NCI-H2107 treated with DMSO at 0.1 percent for 48 hours (cell line): ENCODE data around the gene PRDX3.
"Not testable (repeated sequence)": the region's sequence is repeated elsewhere in the genome, so short reads cannot be mapped to it uniquely, and the experiment has no call there.

Source experiments
- DNase-seq: peaks from one replicate; lab custom pipeline; 2025; ENCODE audit not compliant: unreplicated experiment; lab: John Stamatoyannopoulos, UW

PRDX3 gene

GRCh38 chr10:119206603-119207365 lies 28.2 kb upstream of the PRDX3 start:
- DNase-seq: no peak

DNA sequence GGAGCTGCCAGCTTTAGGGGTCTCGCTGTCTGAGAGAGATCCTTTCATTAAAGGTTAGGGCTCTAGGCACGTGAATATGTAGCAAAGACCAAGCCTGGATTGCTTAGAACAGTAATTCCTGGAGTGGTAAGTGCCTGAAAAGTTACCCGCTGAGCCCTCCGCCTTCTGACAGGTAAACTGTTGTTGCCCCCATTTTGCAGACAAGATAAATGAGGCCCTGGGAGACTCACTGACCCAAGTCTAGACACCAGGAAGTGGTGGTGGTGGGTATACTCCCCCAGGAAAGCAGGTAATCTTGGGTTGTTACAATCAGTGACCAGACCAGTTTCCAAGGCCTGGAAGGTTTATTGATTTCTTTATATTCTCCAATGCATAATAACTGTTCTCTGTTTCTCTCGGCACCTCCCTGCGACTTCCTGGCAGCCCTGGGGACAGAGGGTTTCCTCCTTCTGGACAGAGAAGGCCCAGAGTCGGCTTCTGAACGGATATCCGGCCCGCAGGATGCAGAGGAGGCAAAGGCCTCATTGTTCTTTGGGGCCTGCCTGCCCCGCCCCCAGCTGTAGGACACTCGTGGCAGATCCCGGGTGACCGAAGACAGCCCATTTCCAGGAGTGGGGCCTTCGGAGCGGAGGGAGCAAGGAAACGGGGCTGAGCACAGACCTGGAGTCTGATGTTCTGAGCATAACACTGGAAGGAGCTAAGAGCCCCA lies 27.4 kb upstream of the PRDX3 start:
- no peak for DNase-seq

- DNase-seq: no peak
These were observed 24.4 kb upstream of the PRDX3 start for GRCh38 chr10:119203006-119203405.

- no peak for DNase-seq
These were observed 22.6 kb upstream of the PRDX3 start for GRCh38 chr10:119201233-119201632.

DNA sequence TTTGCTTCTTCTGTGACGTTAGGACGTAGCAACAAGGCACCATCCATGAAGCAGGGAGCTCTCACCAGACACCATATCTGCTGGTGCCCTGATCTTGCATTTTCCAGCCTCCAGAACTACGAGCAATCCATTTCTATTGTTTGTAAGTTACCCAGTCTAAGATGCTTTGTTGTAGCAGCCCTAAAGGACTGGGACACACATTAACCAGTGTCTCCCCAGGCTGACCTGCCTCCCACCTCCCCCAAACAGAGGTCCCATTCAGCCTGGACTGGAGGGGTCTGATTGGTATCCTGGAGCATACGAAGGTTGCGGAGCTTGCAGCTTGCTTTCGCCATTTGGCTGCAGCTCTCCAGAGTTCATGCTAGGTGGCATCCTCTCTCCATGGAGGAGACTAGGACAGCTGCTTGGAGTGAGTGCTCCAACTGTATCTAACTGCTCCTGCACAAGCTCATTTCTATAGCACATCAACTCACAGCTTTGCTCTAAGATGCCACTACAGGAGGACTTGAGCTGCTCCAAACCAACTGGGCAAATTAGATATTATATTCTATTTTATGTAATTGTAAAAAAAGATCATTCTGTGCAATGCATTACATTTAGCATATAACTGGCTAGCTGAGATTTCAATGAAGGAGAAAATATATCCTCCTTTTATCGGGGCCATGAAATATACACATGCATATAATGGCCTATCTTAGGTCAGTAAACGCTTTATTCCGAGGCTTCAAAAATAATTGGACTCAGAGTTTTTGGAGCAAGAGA lies 20.8 kb upstream of the PRDX3 start:
- no peak for DNase-seq

DNA sequence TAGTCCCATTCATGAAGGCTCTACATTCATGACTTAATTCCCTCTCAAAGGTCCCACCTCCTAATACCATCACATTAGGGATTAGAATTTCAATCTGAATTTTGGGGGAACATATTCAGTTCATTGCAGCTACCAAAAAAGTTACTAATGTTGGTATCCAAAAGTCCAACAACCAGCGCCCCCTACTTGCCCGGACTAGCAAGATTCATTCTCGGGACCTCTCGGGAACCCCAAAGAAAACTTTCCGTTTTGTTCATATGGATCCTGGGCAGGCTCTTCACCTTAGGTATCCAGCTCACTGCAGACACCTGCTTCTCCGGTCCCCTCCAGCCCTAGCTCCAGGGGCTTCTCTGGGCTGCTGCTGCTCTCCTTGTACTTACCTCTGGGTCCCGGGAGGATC lies 19.8 kb upstream of the PRDX3 start:
- DNase-seq: no peak

GRCh38 chr10:119197921-119198320 lies 19.3 kb upstream of the PRDX3 start:
- DNase-seq: no peak

DNA sequence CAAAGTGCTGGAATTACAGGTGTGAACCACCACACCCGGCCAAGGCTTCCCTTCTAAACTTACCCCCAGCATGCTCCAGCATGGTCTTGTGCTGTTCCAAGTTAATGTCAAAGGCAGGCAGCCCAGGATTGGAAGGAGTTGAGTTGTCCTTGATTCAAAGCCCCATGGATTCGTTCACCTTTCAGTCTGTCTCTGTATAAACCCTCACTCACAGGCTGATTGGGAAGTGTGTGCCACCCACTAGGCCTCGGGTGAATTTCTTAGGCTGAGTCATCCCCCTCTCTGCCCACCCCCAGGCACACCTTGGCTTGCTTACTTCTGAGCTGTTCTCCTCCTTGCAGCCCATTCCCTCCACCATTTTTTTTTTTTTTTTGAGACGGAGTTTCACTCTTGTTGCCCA lies 13.3 kb upstream of the PRDX3 start:
- DNase-seq: no peak

GRCh38 chr10:119190954-119191785 lies 12.6 kb upstream of the PRDX3 start:
- no peak for DNase-seq

DNA sequence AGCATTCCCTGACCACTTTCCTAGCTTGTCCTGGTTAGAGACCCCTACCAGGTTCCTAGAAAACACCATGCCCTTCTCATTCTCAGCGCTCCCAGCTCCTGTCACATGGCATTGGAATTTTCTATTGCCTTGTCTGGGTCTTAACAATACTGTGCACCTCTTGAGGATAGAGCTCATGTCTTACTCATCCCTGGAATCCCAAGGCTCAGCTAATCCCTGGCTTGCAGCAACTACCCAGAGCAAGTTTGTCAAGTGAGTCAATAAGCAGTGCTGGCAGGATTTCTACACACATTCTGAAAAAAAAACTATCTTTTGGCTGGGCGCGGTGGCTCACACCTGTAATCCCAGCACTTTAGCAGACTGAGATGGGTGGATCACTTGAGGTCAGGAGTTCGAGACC lies 11.7 kb upstream of the PRDX3 start:
- no peak for DNase-seq

GRCh38 chr10:119189811-119190282 lies 11.2 kb upstream of the PRDX3 start:
- no peak for DNase-seq

GRCh38 chr10:119183664-119184412 lies 5.2 kb upstream of the PRDX3 start:
- DNase-seq: no peak

- DNase-seq: not testable (repeated sequence)
These were observed 2.3 kb upstream of the PRDX3 start for GRCh38 chr10:119180850-119181400.

DNA sequence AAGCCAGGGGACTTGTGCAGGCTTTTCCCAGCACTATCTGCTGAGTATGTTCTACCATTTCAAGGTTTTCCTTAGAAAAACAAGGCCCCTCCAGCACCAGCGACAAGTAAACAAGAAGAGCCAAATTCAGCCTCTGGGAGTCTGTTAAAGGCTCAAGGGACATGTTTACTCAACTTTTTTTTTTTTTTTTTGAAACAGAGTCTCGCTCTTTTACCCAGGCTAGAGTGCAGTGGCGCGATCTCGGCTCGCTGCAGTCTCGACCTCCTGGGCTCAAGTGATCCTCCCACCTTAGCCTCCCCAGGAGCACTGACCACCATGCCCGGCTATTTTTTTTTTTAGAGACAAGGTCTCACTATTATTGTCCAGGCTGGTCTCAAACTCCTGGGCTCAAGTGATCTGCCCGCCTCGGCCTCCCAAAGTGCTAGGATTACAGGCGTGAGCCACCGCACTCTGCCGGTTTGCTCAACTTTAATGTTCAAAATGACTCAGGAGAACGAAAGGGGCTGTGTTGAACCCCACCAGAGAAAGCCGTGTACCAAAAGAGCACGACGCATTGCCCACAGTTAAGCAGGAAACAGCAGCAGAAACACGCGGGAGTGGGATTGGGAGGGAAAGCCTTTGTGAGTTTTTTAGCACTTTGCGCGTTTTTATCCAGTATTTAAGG lies 772 bp downstream of the PRDX3 start:
- DNase-seq: no peak

DNA sequence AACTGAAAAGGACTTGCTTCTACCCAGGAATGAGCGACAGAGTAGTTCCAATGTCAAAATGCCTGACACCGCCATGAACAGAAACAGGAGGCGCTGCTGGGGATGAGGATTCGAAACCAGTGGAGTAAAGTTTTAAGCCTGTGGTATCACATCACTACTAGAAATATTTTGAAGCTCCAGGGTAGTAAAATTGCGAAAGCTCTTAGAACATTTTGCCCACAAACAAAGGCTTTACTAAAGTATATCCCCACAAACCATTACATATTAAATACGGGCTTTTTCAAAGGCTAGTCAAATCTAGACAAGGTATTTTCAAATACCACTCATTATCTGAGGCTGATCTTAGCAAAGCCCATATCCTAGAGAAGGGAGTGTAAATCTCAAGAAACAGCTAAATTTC lies 2.4 kb downstream of the PRDX3 start:
- no peak for DNase-seq

DNA sequence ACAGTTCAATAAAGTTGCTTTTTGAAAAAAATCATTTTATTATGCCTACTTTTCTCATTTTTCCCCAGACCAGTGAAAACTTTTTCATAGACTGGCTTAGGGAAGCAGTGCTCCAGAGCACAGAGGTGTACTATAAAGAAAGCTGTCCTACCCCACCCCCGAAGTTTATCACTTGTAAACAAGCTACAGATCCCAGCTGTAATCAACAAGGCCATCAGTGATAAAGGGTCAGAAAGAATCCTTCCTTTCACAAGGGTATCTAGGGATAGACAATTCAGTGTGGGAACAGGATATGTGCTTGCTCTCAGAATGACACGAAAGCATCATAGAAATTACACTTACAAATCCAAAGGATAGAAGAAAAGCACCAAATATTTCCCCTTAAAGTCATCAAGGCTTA lies 4.5 kb downstream of the PRDX3 start:
- no peak for DNase-seq

DNA sequence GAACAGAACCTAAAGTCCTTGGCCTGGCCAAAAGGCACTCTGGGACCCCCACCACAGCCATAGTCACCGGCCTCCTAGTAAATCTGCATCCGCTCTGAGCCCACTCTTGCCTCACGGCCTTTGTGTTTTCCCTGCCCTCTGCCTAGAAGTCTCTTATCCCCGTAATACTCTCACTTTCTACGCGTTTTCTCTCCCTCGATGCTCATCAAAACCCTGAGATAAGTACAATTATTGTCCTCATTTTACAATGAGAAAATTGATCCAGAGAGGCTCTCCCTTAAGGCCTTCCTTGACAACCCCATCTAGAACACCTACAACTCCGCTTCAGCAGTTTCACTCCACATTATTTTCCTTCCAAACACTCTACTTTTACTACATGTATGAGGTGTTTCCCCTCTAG lies 11.6 kb downstream of the PRDX3 start:
- DNase-seq: no peak

DNA sequence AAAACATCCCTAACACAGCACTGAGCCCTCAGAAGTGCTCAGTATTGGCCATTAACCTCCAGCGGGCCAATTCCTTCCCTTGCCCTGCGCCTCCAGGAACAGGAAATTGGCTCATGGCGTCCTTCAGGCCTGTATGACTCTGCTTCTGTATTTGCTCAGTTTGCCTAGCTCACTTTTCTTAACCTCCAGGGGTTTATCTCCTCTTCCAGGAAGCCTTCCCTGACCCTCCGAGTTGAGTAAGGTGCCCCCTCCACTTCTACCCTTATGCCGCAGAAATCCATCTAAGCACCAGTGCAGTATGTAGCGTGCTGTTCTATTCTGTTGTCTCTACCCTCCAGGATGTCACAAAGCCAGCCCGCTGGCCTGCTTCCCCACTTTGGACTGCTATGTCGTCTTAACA lies 12.0 kb downstream of the PRDX3 start:
- DNase-seq: no peak

GRCh38 chr10:119166118-119166500 lies 12.5 kb downstream of the PRDX3 start:
- no peak for DNase-seq
